22Rv1 (cell line): ENCODE results near the gene GMDS.

ENCODE experiments used
- H3K27ac ChIP-seq: fragments of 450-650 bp; 2 replicates; pipeline ENCODE4 v1.5.1; 2017
- CTCF ChIP-seq: fragments of 450-650 bp; IDR thresholded peaks from 2 replicates; pipeline ENCODE4 v1.5.1; 2017; ENCODE audit warnings: mild to moderate bottlenecking
- ZFX ChIP-seq: fragments of 450-650 bp; IDR thresholded peaks from 2 replicates; pipeline ENCODE4 v1.6.1; 2017; ENCODE audit warnings: antibody characterized with exemption, borderline replicate concordance

Gene GMDS

GRCh38 chr6:1942834-1943233 is 302.6 kb downstream of the GMDS start:
- H3K27ac ChIP-seq = no peak overlapping the region
- TF ChIP-seq CTCF (no peak), ZFX (no peak)

GRCh38 chr6:1941534-1941933 is 303.9 kb downstream of the GMDS start:
- no peak overlapping the region for H3K27ac ChIP-seq
- TF ChIP-seq CTCF = no peak
- TF ChIP-seq ZFX = no peak

GRCh38 chr6:1940381-1940780 is 305.0 kb downstream of the GMDS start:
- TF ChIP-seq CTCF = no peak
- TF ChIP-seq ZFX = no peak
- no peak overlapping the region for H3K27ac ChIP-seq

- TF ChIP-seq CTCF (no peak), ZFX (no peak)
- H3K27ac ChIP-seq = no peak overlapping the region
Observed at GRCh38 chr6:1933292-1933691, 312.1 kb downstream of the GMDS start.

- TF ChIP-seq CTCF (no peak), ZFX (no peak)
- no peak overlapping the region for H3K27ac ChIP-seq
Observed at GRCh38 chr6:1931817-1932216, 313.6 kb downstream of the GMDS start.

GRCh38 chr6:1930356-1930755 is 315.0 kb downstream of the GMDS start:
- no peak for TF ChIP-seq ZFX
- no peak for TF ChIP-seq CTCF
- H3K27ac ChIP-seq = no peak overlapping the region

GRCh38 chr6:1929931-1930330 is 315.5 kb downstream of the GMDS start:
- TF ChIP-seq CTCF = no peak
- no peak for TF ChIP-seq ZFX
- H3K27ac ChIP-seq = no peak overlapping the region
